ENCODE data around the gene PSMD13.

Gene PSMD13

GRCh38 chr11:289712-290620 is 53.2 kb downstream of the PSMD13 start:
- Mint-ChIP-seq H3K4me1 (peaks cover 53% of the 10 kb centered on the region), H3K27ac (peak overlapping the region; percentile 81), H3K4me3 (peak overlapping the region; percentile 64), H3K36me3 (peaks cover 33% of the 10 kb centered on the region), H3K9me3 (no peaks in the 10 kb centered on the region)
- no peak for DNase-seq (ENCODE audit: low spot score in 2 of 2)
- no peak for ATAC-seq

GRCh38 chr11:290621-291231 is 54.0 kb downstream of the PSMD13 start:
- H3K4me3 Mint-ChIP-seq = peak overlapping the region; percentile 64
- peaks cover 33% of the 10 kb centered on the region for H3K36me3 Mint-ChIP-seq
- H3K27ac Mint-ChIP-seq = peak overlapping the region; percentile 81
- DNase-seq (ENCODE audit: low spot score in 2 of 2) (no peak), ATAC-seq (no peak)
- H3K9me3 Mint-ChIP-seq = no peaks in the 10 kb centered on the region
- H3K4me1 Mint-ChIP-seq = peaks cover 46% of the 10 kb centered on the region

- Mint-ChIP-seq H3K9me3 (no peaks in the 10 kb centered on the region), H3K36me3 (peaks cover 33% of the 10 kb centered on the region), H3K4me1 (peaks cover 38% of the 10 kb centered on the region), H3K27ac (peak overlapping the region; percentile 81), H3K4me3 (peak overlapping the region; percentile 64)
- ATAC-seq (no peak), DNase-seq (ENCODE audit: low spot score in 2 of 2) (no peak)
Measured at GRCh38 chr11:291281-292210, 54.8 kb downstream of the PSMD13 start.

GRCh38 chr11:292211-293121 is 55.7 kb downstream of the PSMD13 start:
- Mint-ChIP-seq H3K36me3 (peaks cover 28% of the 10 kb centered on the region), H3K9me3 (no peaks in the 10 kb centered on the region), H3K27ac (no peak overlapping the region), H3K4me1 (peaks cover 38% of the 10 kb centered on the region), H3K4me3 (no peak overlapping the region)
- DNase-seq (ENCODE audit: low spot score in 2 of 2) (no peak), ATAC-seq (no peak)

GRCh38 chr11:293271-293851 is 56.6 kb downstream of the PSMD13 start:
- H3K4me3 Mint-ChIP-seq = no peak overlapping the region
- DNase-seq (ENCODE audit: low spot score in 2 of 2) = no peak
- ATAC-seq = no peak
- H3K9me3 Mint-ChIP-seq = no peaks in the 10 kb centered on the region
- H3K27ac Mint-ChIP-seq = no peak overlapping the region
- peaks cover 36% of the 10 kb centered on the region for H3K4me1 Mint-ChIP-seq
- H3K36me3 Mint-ChIP-seq = peaks cover 22% of the 10 kb centered on the region

GRCh38 chr11:293852-294661 is 57.3 kb downstream of the PSMD13 start:
- DNase-seq (ENCODE audit: low spot score in 2 of 2) (no peak), ATAC-seq (no peak)
- peaks cover 21% of the 10 kb centered on the region for H3K36me3 Mint-ChIP-seq
- peaks cover 36% of the 10 kb centered on the region for H3K4me1 Mint-ChIP-seq
- H3K4me3 Mint-ChIP-seq = no peak overlapping the region
- H3K9me3 Mint-ChIP-seq = no peaks in the 10 kb centered on the region
- no peak overlapping the region for H3K27ac Mint-ChIP-seq

GRCh38 chr11:294780-295179 is 58.0 kb downstream of the PSMD13 start:
- DNase-seq (ENCODE audit: low spot score in 2 of 2) = no peak
- H3K27ac Mint-ChIP-seq = no peak overlapping the region
- no peaks in the 10 kb centered on the region for H3K9me3 Mint-ChIP-seq
- H3K36me3 Mint-ChIP-seq = peaks cover 21% of the 10 kb centered on the region
- H3K4me3 Mint-ChIP-seq = no peak overlapping the region
- no peak for ATAC-seq
- H3K4me1 Mint-ChIP-seq = peaks cover 33% of the 10 kb centered on the region

- H3K36me3 Mint-ChIP-seq = peaks cover 21% of the 10 kb centered on the region
- H3K9me3 Mint-ChIP-seq = no peaks in the 10 kb centered on the region
- DNase-seq (ENCODE audit: low spot score in 2 of 2) (no peak), ATAC-seq (no peak)
- no peak overlapping the region for H3K27ac Mint-ChIP-seq
- peaks cover 30% of the 10 kb centered on the region for H3K4me1 Mint-ChIP-seq
- H3K4me3 Mint-ChIP-seq = no peak overlapping the region
Measured at GRCh38 chr11:295351-296170, 58.8 kb downstream of the PSMD13 start.

- H3K4me1 Mint-ChIP-seq = peaks cover 25% of the 10 kb centered on the region
- peak overlapping the region; percentile 85 for H3K27ac Mint-ChIP-seq
- H3K9me3 Mint-ChIP-seq = no peaks in the 10 kb centered on the region
- ATAC-seq (no peak), DNase-seq (ENCODE audit: low spot score in 2 of 2) (no peak)
- no peak overlapping the region for H3K4me3 Mint-ChIP-seq
- peaks cover 16% of the 10 kb centered on the region for H3K36me3 Mint-ChIP-seq
Measured at GRCh38 chr11:296171-297050, 59.6 kb downstream of the PSMD13 start.

- Mint-ChIP-seq H3K4me1 (peaks cover 23% of the 10 kb centered on the region), H3K27ac (peak overlapping the region; percentile 85), H3K4me3 (peak overlapping the region; percentile 39), H3K9me3 (no peaks in the 10 kb centered on the region), H3K36me3 (peaks cover 11% of the 10 kb centered on the region)
- ATAC-seq (peak; percentile 17), DNase-seq (ENCODE audit: low spot score in 2 of 2) (no peak)
Measured at GRCh38 chr11:297051-297585, 60.3 kb downstream of the PSMD13 start.

- no peak for DNase-seq (ENCODE audit: low spot score in 2 of 2)
- peak; percentile 68 for ATAC-seq
- Mint-ChIP-seq H3K9me3 (no peaks in the 10 kb centered on the region), H3K27ac (peak overlapping the region; percentile 85), H3K4me1 (peaks cover 25% of the 10 kb centered on the region), H3K36me3 (peaks cover 11% of the 10 kb centered on the region), H3K4me3 (peak overlapping the region; percentile 39)
Measured at GRCh38 chr11:297586-298405, 61.0 kb downstream of the PSMD13 start.
